ENCODE results near the gene METTL5.

DNA sequence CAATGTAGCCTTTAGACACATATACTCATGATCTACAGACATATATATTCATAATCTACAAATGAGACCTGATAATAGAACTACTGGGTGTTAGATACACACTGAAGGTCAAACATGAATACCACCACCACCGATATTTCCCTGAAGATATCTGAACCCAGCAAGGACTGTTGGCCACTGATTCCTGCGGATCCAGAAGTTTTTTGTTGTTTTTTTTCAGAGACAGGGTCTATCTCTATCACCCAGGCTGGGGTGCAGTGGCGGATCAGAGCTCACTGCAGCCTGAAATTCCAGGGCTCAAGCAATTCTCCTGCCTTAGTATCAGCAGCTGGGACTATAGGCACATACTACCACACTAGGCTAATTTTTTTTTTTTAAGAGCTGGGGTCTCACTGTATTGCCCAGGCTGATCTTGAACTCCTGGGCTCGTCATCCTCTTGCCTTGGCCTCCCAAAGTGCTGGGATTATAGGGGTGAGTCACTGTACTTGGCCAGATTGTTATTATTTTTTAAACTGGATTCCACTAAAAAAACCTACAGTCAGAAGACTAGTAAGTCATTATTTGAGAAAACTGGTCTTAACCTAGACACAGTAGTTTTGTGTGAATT is 1.8 kb downstream of the METTL5 start:
- TF ChIP-seq, protein P1, sequence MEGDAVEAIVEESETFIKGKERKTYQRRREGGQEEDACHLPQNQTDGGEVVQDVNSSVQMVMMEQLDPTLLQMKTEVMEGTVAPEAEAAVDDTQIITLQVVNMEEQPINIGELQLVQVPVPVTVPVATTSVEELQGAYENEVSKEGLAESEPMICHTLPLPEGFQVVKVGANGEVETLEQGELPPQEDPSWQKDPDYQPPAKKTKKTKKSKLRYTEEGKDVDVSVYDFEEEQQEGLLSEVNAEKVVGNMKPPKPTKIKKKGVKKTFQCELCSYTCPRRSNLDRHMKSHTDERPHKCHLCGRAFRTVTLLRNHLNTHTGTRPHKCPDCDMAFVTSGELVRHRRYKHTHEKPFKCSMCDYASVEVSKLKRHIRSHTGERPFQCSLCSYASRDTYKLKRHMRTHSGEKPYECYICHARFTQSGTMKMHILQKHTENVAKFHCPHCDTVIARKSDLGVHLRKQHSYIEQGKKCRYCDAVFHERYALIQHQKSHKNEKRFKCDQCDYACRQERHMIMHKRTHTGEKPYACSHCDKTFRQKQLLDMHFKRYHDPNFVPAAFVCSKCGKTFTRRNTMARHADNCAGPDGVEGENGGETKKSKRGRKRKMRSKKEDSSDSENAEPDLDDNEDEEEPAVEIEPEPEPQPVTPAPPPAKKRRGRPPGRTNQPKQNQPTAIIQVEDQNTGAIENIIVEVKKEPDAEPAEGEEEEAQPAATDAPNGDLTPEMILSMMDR (IDR thresholded peaks at IDR 0.05) = no peak
- no peak for TF ChIP-seq POLR2A (IDR thresholded peaks at IDR 0.05)
